WTC11 (cell line): ENCODE measurements around the gene LDLRAD4. TPM values are rescaled to one million over a fixed set of nuclear protein-coding genes. Genes with fewer than 3 reads are reported as not detected.

Experiments used
- ATAC-seq: fragments of 200-7000 bp; cut with Tn5 transposase; 2 replicates; pipeline ENCODE4 v1.10.0; 2021; ENCODE audit warnings: mild to moderate bottlenecking, moderate library complexity
- CTCF ChIA-PET: fragments of 300-600 bp; sonication (Branson Sonifier 250); formaldehyde crosslinking; loops from one replicate; lab custom pipeline; 2021; ENCODE audit warnings: antibody characterized with exemption; lab: Charles Lee
- POLR2A ChIA-PET: fragments of 350-600 bp; sonication (Branson Sonifier 250); formaldehyde crosslinking; loops from one replicate; lab custom pipeline; 2021; ENCODE audit warnings: antibody characterized with exemption; lab: Charles Lee
- DNase-seq: peaks from one replicate; pipeline ENCODE4 v3.0.0; 2021; ENCODE audit warnings: low spot score
- H3K27ac Mint-ChIP-seq: 2 replicates; pipeline ENCODE4 v1.8.0; 2021; ENCODE audit warnings: mixed read lengths
- H3K27me3 Mint-ChIP-seq: 2 replicates; pipeline ENCODE4 v1.8.0; 2021; ENCODE audit warnings: low read depth, mild to moderate bottlenecking, moderate library complexity, mixed read lengths
- H3K36me3 Mint-ChIP-seq: 2 replicates; pipeline ENCODE4 v1.8.0; 2021; ENCODE audit warnings: mixed read lengths
- H3K4me1 Mint-ChIP-seq: 2 replicates; pipeline ENCODE4 v1.8.0; 2022; ENCODE audit warnings: mixed read lengths
- H3K4me3 Mint-ChIP-seq: 2 replicates; pipeline ENCODE4 v1.8.0; 2021; ENCODE audit warnings: mild to moderate bottlenecking, moderate library complexity, mixed read lengths
- H3K9me3 Mint-ChIP-seq: 2 replicates; pipeline ENCODE4 v1.8.0; 2021; ENCODE audit warnings: mixed read lengths
- E2F4 ChIP-seq: sonication (generic); formaldehyde crosslinking; IDR thresholded peaks from 2 replicates; pipeline ENCODE4 v1.8.1; 2022; ENCODE audit warnings: low read depth, mild to moderate bottlenecking, moderate library complexity, missing genetic modification reagents, borderline replicate concordance
- ESRRA ChIP-seq: sonication (generic); formaldehyde crosslinking; IDR thresholded peaks from 2 replicates; pipeline ENCODE4 v1.8.1; 2022; ENCODE audit warnings: mild to moderate bottlenecking, missing genetic modification reagents, borderline replicate concordance
- FOXJ3 ChIP-seq: sonication (generic); formaldehyde crosslinking; IDR thresholded peaks from 2 replicates; pipeline ENCODE4 v1.9.0; 2021; ENCODE audit warnings: missing genetic modification reagents, mild to moderate bottlenecking, borderline replicate concordance
- FOXK1 ChIP-seq: sonication (generic); formaldehyde crosslinking; IDR thresholded peaks from 2 replicates; pipeline ENCODE4 v1.8.0; 2022; ENCODE audit warnings: mild to moderate bottlenecking, moderate library complexity, missing genetic modification reagents
- GABPB1 ChIP-seq: sonication (generic); formaldehyde crosslinking; IDR thresholded peaks from 2 replicates; pipeline ENCODE4 v1.8.1; 2023; ENCODE audit warnings: mild to moderate bottlenecking, missing genetic modification reagents
- HMGA2 ChIP-seq: fragments of 250-450 bp; sonication (Bioruptor Pico); IDR thresholded peaks from 2 replicates; pipeline ENCODE4 v1.4.0; 2021; ENCODE audit warnings: mild to moderate bottlenecking, moderate library complexity
- MLX ChIP-seq: sonication (generic); formaldehyde crosslinking; IDR thresholded peaks from 2 replicates; pipeline ENCODE4 v1.8.1; 2023; ENCODE audit warnings: mild to moderate bottlenecking, missing genetic modification reagents, moderate library complexity
- NFYB ChIP-seq: sonication (generic); formaldehyde crosslinking; conservative IDR thresholded peaks from 2 replicates; pipeline ENCODE4 v1.8.0; 2022; ENCODE audit warnings: low read depth, missing genetic modification reagents
- PRRX2 ChIP-seq: fragments of 250-450 bp; sonication (Bioruptor Pico); IDR thresholded peaks from 2 replicates; pipeline ENCODE4 v1.8.0; 2021; ENCODE audit warnings: mild to moderate bottlenecking
- RORB ChIP-seq: fragments of 250-450 bp; sonication (Bioruptor Pico); IDR thresholded peaks from 2 replicates; pipeline ENCODE4 v1.9.0; 2021; ENCODE audit warnings: mild to moderate bottlenecking
- SMAD3 ChIP-seq: sonication (generic); formaldehyde crosslinking; IDR thresholded peaks from 2 replicates; pipeline ENCODE4 v1.8.0; 2022; ENCODE audit warnings: missing genetic modification reagents, mild to moderate bottlenecking, borderline replicate concordance
- SOX15 ChIP-seq: fragments of 250-450 bp; sonication (Bioruptor Pico); IDR thresholded peaks from 2 replicates; pipeline ENCODE4 v1.9.0; 2021; ENCODE audit warnings: mild to moderate bottlenecking
- SP1 ChIP-seq: sonication (generic); formaldehyde crosslinking; conservative IDR thresholded peaks from 2 replicates; pipeline ENCODE4 v1.8.1; 2022; ENCODE audit warnings: missing genetic modification reagents
- USF1 ChIP-seq: sonication (generic); formaldehyde crosslinking; IDR thresholded peaks from 2 replicates; pipeline ENCODE4 v1.8.0; 2022; ENCODE audit warnings: mild to moderate bottlenecking, missing genetic modification reagents
- total RNA-seq: library from RNA; stranded (reverse); gene quantifications from 3 replicates; pipeline ENCODE4 v1.2.3, GENCODE V29; 2021
- TF ChIP-seq, protein P1 (sequence below): sonication (generic); formaldehyde crosslinking; conservative IDR thresholded peaks from 2 replicates; pipeline ENCODE4 v1.8.1; 2023; ENCODE audit warnings: mild to moderate bottlenecking, low read depth, missing genetic modification reagents, moderate library complexity
- TF ChIP-seq, protein P2 (sequence below): sonication (generic); formaldehyde crosslinking; IDR thresholded peaks from 2 replicates; pipeline ENCODE4 v1.8.1; 2023; ENCODE audit warnings: mild to moderate bottlenecking, moderate library complexity, missing genetic modification reagents
- TF ChIP-seq, protein P3 (sequence below): sonication (generic); formaldehyde crosslinking; IDR thresholded peaks from 2 replicates; pipeline ENCODE4 v1.8.0; 2022; ENCODE audit warnings: mild to moderate bottlenecking, missing genetic modification reagents

The LDLRAD4 gene
- total RNA-seq, 1 experiment from 2014 or later: 6.2 TPM

- TF ChIP-seq ESRRA (CRISPR knock-in tag): no peak
- no peak for TF ChIP-seq SP1 (CRISPR knock-in tag)
- TF ChIP-seq RORB: no peak
- TF ChIP-seq, protein P1, sequence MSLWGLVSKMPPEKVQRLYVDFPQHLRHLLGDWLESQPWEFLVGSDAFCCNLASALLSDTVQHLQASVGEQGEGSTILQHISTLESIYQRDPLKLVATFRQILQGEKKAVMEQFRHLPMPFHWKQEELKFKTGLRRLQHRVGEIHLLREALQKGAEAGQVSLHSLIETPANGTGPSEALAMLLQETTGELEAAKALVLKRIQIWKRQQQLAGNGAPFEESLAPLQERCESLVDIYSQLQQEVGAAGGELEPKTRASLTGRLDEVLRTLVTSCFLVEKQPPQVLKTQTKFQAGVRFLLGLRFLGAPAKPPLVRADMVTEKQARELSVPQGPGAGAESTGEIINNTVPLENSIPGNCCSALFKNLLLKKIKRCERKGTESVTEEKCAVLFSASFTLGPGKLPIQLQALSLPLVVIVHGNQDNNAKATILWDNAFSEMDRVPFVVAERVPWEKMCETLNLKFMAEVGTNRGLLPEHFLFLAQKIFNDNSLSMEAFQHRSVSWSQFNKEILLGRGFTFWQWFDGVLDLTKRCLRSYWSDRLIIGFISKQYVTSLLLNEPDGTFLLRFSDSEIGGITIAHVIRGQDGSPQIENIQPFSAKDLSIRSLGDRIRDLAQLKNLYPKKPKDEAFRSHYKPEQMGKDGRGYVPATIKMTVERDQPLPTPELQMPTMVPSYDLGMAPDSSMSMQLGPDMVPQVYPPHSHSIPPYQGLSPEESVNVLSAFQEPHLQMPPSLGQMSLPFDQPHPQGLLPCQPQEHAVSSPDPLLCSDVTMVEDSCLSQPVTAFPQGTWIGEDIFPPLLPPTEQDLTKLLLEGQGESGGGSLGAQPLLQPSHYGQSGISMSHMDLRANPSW (CRISPR knock-in tag): no peak
- TF ChIP-seq, protein P2, sequence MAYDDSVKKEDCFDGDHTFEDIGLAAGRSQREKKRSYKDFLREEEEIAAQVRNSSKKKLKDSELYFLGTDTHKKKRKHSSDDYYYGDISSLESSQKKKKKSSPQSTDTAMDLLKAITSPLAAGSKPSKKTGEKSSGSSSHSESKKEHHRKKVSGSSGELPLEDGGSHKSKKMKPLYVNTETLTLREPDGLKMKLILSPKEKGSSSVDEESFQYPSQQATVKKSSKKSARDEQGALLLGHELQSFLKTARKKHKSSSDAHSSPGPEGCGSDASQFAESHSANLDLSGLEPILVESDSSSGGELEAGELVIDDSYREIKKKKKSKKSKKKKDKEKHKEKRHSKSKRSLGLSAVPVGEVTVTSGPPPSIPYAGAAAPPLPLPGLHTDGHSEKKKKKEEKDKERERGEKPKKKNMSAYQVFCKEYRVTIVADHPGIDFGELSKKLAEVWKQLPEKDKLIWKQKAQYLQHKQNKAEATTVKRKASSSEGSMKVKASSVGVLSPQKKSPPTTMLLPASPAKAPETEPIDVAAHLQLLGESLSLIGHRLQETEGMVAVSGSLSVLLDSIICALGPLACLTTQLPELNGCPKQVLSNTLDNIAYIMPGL (CRISPR knock-in tag): no peak
Observed at GRCh38 chr18:13178976-13179375, 39.6 kb upstream of the LDLRAD4 start (continued).

GRCh38 chr18:13179566-13180113 lies 38.9 kb upstream of the LDLRAD4 start:
- Mint-ChIP-seq H3K9me3 (no peaks in the 10 kb centered on the region), H3K4me3 (no peak overlapping the region), H3K27me3 (peaks cover 49% of the 10 kb centered on the region), H3K4me1 (peaks cover 28% of the 10 kb centered on the region), H3K27ac (no peak overlapping the region), H3K36me3 (no peaks in the 10 kb centered on the region)
- no peak for DNase-seq
- TF ChIP-seq MLX (CRISPR knock-in tag) (no peak), GABPB1 (peak; percentile 91)
- no peak for ATAC-seq
- ChIA-PET POLR2A (no interaction called here), CTCF (interaction anchor here (0.6 to 1.7 kb wide), 5 partner anchors 20 to 432 kb away, joined by 3 to 8 read pairs (median 3); no protein-coding TSS in a partner anchor)

DNA sequence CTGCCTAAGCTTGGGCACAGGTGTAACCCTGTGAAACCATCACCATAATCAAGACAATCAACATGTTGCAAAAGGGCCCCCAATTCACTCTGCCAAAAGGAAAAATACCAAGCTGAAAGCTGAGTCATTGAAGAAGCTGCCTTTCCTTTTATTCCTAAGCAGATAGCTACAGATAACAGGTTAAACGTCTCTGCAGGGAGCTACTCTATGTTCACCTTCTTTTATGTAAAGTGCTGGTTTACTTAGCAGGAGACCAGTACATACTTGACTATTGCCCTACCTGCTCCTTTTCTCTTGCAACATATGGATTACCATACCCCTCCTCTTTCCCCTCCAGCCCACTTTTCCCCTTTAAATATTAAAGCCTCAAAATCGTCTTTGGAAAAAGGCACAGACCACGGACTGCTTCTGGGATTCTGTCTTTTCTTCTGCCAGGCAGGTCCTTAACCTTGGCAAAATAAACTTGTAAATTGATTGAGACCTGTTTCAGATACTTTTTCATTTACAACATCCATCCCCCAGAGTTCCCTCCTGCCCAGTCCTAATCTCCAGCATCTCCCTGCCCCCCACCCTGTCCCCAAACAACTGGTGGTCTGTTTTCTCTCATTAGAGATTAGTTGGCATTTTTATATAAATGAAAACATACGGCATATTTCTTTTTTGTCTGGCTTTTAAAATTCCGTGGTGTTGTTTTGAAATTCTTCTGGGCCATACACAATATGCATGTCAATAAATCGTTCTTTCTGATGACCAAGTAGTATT lies 37.8 kb upstream of the LDLRAD4 start:
- Mint-ChIP-seq H3K4me3 (no peak overlapping the region), H3K27me3 (peaks cover 48% of the 10 kb centered on the region), H3K4me1 (peaks cover 28% of the 10 kb centered on the region), H3K9me3 (no peaks in the 10 kb centered on the region), H3K36me3 (no peaks in the 10 kb centered on the region), H3K27ac (peak overlapping the region; percentile 47; the same call in 1 of the 2 replicates)
- no peak for DNase-seq
- TF ChIP-seq HMGA2 (CRISPR knock-in tag) (no peak), E2F4 (CRISPR knock-in tag) (no peak), FOXK1 (CRISPR knock-in tag) (no peak), SOX15 (CRISPR knock-in tag) (no peak), USF1 (no peak), FOXJ3 (CRISPR knock-in tag) (no peak), SMAD3 (no peak), PRRX2 (no peak), NFYB (no peak)
- TF ChIP-seq, protein P3, sequence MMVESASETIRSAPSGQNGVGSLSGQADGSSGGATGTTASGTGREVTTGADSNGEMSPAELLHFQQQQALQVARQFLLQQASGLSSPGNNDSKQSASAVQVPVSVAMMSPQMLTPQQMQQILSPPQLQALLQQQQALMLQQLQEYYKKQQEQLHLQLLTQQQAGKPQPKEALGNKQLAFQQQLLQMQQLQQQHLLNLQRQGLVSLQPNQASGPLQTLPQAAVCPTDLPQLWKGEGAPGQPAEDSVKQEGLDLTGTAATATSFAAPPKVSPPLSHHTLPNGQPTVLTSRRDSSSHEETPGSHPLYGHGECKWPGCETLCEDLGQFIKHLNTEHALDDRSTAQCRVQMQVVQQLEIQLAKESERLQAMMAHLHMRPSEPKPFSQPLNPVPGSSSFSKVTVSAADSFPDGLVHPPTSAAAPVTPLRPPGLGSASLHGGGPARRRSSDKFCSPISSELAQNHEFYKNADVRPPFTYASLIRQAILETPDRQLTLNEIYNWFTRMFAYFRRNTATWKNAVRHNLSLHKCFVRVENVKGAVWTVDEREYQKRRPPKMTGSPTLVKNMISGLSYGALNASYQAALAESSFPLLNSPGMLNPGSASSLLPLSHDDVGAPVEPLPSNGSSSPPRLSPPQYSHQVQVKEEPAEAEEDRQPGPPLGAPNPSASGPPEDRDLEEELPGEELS (CRISPR knock-in tag): no peak
- peak; percentile 87 for ATAC-seq
- ChIA-PET CTCF (interaction anchor here (0.7 to 1.7 kb wide), 8 partner anchors 15 to 431 kb away, joined by 3 to 8 read pairs (median 4); partner anchors contain the start of gene LDLRAD4), POLR2A (no interaction called here)
